ENCODE results near the gene TGDS.
"Not testable (repeated sequence)": the region's sequence is repeated elsewhere in the genome, so short reads cannot be mapped to it uniquely, and the experiment has no call there.

The TGDS gene

GRCh38 chr13:94549232-94550061 is 46.5 kb downstream of the TGDS start:
- DNase-seq: peak; percentile 95

DNA sequence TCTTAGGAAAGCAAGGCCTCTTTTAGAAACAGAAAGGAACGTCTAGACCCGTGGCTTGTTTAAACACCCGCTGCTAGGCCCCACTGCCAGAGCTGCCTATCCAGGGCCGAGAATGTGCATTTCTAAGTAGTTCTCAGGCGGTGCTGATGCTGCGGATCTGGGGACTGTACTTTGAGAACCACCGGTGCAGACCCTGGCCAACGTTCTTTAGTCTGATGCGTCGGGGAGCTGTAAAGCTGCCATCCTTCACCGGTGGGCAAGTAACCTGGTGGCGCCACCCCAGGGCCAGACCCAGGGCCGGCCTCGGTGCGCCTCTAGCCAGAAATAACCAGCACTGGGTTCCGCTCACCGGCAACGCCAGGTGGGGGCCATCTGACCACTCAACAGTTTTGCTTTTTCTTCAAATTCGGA is 47.1 kb downstream of the TGDS start:
- DNase-seq: peak; percentile 95

GRCh38 chr13:94548382-94548781 is 47.6 kb downstream of the TGDS start:
- no peak for DNase-seq

DNA sequence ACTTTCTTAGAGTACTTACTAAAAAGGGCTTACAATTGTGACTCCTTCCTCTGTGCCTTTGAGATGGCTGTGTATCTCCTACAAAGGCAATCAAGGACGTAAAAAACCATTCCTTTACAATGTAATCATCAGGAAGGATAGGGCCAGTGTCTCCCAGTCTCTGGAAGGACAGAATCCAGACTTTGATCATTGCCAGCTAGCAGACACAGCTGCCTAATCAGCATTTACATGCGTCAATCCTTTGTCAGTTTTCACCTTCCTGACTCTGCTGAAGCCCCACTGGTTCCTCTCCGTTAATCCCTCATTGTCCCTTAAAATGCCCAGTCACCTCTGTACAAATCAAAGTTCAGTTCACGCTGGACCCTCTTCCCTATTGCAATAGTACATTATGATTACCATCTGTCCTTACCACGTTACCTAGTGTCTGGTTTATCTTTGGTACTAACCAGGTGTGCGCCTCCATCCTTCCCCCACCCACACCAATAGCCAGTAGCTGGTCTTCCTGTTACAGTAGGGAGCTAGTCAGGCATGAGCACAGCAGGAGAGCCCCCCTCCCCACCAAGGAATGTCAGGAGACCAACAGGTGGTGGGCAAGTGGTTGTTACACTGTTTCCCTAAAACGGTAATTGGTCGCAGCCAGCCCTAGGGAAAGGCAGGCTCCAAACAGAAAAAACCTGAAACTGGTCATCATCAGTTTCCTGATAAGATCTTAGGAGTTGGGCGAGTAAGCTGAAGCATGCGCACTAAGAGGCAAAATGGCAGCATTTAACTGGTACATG is 49.7 kb downstream of the TGDS start:
- no peak for DNase-seq

GRCh38 chr13:94544922-94545321 is 51.0 kb downstream of the TGDS start:
- no peak for DNase-seq

DNA sequence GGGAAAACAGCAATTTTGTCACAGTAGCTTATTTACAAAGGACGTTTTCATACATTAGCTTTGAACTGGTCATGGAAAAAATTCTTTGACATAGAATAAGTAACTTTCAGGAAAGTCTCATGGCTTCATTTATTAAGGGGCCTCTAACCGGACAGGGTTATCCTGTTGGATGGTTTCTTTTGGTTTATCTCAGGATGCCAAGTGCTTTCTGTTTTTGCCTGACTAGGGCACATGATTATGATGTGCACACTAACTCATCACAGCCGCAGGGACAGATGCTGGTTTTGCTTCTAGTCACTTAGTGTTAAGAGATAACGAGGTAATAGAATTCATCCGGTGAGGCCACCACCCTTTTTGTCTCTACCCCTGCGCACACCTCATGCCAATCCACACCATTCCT is 53.0 kb downstream of the TGDS start:
- no peak for DNase-seq

- DNase-seq: no peak
Measured at GRCh38 chr13:94537740-94538630, 58.0 kb downstream of the TGDS start.

- DNase-seq: no peak
Measured at GRCh38 chr13:94535775-94536174, 60.2 kb downstream of the TGDS start.

GRCh38 chr13:94535231-94535630 is 60.7 kb downstream of the TGDS start:
- DNase-seq: no peak

DNA sequence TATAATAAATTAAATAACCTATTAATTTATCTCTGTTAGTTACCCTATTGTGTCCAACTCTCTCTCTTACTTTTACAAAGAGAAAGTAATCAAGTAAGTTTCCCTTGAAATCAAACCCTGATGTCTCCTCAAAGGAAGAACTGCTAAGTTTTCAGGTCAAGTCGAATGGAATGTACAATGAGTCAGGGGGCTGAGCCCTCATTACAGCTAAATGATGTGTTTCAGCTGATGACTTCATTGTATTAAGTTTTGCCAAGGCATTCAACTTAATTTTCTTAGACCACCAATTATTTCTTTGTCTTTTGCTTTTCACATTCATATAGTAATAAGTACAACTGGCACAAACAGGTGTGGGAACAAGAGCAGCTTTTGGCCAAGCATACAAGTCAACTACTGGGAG is 61.8 kb downstream of the TGDS start:
- DNase-seq: no peak

DNA sequence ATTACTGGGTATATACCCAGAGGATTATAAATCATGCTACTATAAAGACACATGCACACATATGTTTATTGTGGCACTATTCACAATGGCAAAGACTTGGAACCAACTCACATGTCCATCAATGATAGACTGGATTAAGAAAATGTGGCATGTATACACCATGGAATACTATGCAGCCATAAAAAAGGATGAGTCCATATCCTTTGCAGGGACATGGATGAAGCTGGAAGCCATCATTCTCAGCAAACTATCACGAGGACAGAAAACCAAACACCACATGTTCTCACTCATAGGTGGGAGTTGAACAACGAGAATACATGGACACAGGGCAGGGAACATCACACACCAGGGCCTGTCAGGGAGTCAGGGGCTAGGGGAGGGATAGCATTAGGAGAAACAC is 63.7 kb downstream of the TGDS start:
- not testable (repeated sequence) for DNase-seq

GRCh38 chr13:94526956-94527355 is 69.0 kb downstream of the TGDS start:
- DNase-seq: not testable (repeated sequence)

DNA sequence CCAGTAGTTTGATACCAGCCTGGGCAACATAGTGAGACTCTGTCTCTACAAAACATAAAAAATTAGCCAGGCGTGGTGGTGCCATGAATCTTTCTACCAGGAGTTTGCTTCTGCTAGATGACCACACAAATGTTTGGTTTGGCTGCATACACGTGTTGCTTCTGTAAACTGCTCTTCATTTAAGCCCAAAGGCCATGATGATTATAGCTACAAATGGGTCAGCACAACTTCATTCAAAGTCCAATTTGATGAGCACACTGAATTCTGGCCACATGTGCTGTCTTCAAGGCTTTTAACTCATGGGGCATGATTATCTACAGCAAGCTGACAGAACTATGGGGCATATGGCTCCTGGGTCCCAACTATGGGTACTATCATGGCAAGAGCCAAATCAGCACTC is 70.2 kb downstream of the TGDS start:
- DNase-seq: no peak

DNA sequence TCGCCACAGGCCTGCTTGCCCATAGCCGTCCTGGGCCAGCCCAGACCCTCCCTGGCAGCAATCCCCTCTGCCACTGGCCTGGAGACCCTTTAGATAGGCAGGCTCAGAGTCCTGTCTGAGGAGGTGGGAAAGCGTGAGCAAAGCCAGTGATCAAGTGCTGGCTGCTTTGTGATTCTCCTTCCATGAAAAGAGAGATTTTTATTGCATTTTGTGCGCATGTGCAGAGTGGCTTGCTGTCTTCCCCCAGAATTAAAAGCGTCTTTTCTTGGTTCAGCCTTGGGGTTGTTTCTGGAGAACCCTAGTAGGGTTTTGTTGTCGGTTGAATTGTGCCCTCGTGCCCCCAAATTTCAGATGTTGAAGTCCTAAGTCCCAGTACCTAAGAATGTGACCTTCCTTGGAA is 71.5 kb downstream of the TGDS start:
- no peak for DNase-seq
